ENCODE results near the gene CAPS.

The CAPS gene

DNA sequence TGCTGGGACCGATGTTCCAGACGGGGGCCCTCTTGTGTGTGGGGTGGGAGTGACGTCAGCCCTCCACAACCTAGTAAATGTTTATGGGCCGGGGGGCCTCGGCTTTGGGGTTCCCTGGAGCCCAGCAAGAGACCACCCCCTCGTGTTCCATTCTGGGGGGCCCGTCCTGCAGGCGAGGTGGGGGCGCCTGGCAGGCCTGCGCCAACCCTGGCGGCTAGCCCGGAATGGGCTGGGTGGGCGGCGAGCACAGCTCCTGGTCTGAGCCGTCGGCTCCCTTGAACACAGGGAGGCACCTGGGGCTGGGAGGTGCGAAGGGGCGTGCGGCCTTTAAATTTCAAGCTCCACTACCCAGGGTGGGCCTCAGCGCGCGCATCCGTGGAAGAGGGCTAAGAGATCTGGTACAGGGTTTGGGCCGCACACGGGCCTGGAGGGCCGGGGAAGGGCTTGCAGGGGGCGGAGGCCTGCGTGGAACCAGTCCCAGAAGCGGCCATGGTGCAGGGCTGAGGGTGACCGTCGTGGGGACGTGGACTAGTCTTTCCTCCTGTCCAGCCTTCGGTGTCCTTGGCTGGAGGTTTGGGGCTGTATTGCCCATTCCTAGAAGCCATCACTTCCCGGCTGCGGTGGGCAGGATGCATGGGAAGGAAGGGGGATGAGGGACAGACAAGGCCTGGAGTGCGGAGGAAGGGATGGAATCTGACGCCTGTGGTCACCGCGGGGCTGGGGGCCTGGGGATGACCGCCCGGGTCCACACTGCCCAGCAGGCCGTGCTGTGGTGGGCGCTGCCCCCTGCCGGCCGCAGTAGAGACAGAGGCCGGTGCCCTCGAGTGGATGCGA is 21.9 kb upstream of the CAPS start:
- no peak overlapping the region for H3K27ac ChIP-seq (ENCODE audit: insufficient read depth, low read depth, low read length, poor library complexity, severe bottlenecking)
- no peaks in the 10 kb centered on the region for H3K4me1 ChIP-seq (ENCODE audit: control insufficient read depth, insufficient read depth, low read length)
- no peaks in the 10 kb centered on the region for H3K9me3 ChIP-seq (ENCODE audit: control insufficient read depth, low read length)
- no peaks in the 10 kb centered on the region for H3K27me3 ChIP-seq (ENCODE audit: control insufficient read depth, insufficient read depth, low read length, poor library complexity, severe bottlenecking)
- 49 to 50% methylated on average over 48 of the region's 48 CpGs for WGBS, 2 experiments
- H3K4me3 ChIP-seq (ENCODE audit: insufficient read depth, low read depth, low read length) = no peak overlapping the region
- H3K36me3 ChIP-seq (ENCODE audit: control insufficient read depth, insufficient read depth, low read length) = peaks cover 5% of the 10 kb centered on the region

GRCh38 chr19:5892772-5893275 is 21.2 kb upstream of the CAPS start:
- Histone ChIP-seq H3K4me1 (ENCODE audit: control insufficient read depth, insufficient read depth, low read length) (no peaks in the 10 kb centered on the region), H3K27me3 (ENCODE audit: control insufficient read depth, insufficient read depth, low read length, poor library complexity, severe bottlenecking) (no peaks in the 10 kb centered on the region), H3K4me3 (ENCODE audit: insufficient read depth, low read depth, low read length) (no peak overlapping the region), H3K9me3 (ENCODE audit: control insufficient read depth, low read length) (no peaks in the 10 kb centered on the region), H3K36me3 (ENCODE audit: control insufficient read depth, insufficient read depth, low read length) (peaks cover 5% of the 10 kb centered on the region), H3K27ac (ENCODE audit: insufficient read depth, low read depth, low read length, poor library complexity, severe bottlenecking) (no peak overlapping the region)
- WGBS, 2 experiments = 72 to 77% methylated on average over 15 of the region's 15 CpGs

DNA sequence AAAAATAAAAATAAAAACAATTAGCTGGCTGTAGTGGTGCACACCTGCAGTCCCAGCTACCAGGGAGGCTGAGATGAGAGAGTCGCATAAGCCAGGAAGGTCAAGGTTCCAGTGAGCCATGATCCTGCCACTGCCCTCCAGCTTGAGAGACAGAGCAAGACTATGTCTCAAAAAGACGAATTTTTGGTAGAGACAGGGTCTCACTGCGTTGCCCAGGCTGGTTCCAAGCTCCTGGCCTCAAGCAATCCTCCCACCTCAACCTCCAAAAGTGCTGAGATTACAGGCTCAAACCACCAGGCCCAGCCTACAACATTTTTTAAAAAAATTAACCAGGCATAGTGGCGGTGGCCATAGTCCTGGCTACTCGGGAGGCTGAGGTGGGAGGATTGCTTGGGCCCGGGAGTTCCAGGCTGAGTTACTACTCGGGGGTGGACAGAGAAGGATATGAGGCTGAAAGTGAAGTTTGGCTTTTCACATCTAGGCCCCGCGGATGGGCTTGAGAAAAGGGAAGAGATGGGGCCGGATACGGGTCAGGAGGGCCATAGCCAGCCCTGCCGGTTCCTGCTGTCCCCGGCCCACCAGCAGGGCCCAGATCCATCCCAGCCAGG is 20.7 kb upstream of the CAPS start:
- no peaks in the 10 kb centered on the region for H3K9me3 ChIP-seq (ENCODE audit: control insufficient read depth, low read length)
- no peak overlapping the region for H3K4me3 ChIP-seq (ENCODE audit: insufficient read depth, low read depth, low read length)
- no peaks in the 10 kb centered on the region for H3K4me1 ChIP-seq (ENCODE audit: control insufficient read depth, insufficient read depth, low read length)
- WGBS, 2 experiments = 86% methylated on average over 13 of the region's 13 CpGs
- H3K27ac ChIP-seq (ENCODE audit: insufficient read depth, low read depth, low read length, poor library complexity, severe bottlenecking) = no peak overlapping the region
- H3K36me3 ChIP-seq (ENCODE audit: control insufficient read depth, insufficient read depth, low read length) = peaks cover 5% of the 10 kb centered on the region
- H3K27me3 ChIP-seq (ENCODE audit: control insufficient read depth, insufficient read depth, low read length, poor library complexity, severe bottlenecking) = no peaks in the 10 kb centered on the region

GRCh38 chr19:5893907-5894703 is 19.9 kb upstream of the CAPS start:
- 93 to 95% methylated on average over 28 of the region's 28 CpGs for WGBS, 2 experiments
- Histone ChIP-seq H3K4me1 (ENCODE audit: control insufficient read depth, insufficient read depth, low read length) (no peaks in the 10 kb centered on the region), H3K4me3 (ENCODE audit: insufficient read depth, low read depth, low read length) (no peak overlapping the region), H3K27me3 (ENCODE audit: control insufficient read depth, insufficient read depth, low read length, poor library complexity, severe bottlenecking) (no peaks in the 10 kb centered on the region), H3K36me3 (ENCODE audit: control insufficient read depth, insufficient read depth, low read length) (peaks cover 5% of the 10 kb centered on the region), H3K9me3 (ENCODE audit: control insufficient read depth, low read length) (no peaks in the 10 kb centered on the region), H3K27ac (ENCODE audit: insufficient read depth, low read depth, low read length, poor library complexity, severe bottlenecking) (no peak overlapping the region)

DNA sequence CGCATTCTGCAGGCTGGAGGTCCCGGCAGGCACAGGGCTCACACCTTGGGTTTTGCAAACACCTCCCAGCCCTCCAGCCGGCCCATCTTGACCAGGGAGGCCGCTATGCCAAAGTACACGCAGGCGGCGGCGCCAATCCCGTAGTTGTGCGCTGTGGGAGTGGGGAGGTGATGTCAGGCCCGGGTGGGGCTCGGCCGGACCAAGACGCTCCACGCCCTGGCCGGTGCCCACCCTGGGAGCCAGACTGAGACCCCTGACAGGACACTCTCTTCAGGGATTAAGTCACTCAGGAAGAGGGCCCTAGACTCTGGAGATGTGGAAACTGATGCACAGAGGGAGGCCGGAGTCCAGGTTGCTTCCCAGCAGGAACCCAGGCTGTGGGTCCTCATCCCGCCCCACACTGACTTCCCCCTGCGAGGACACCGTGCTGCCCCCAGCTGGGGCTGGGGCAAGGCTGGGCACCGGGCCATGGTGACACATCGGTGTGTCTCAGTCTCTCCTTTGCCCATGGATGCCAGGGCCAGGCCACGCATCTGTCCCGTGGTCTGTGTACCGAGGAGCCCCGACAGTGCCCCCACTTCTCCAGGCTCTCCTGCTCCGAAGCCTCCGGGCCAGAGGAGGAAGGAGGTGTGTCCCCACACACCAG is 19.2 kb upstream of the CAPS start:
- WGBS, 2 experiments = 95% methylated on average over 28 of the region's 28 CpGs
- Histone ChIP-seq H3K27me3 (ENCODE audit: control insufficient read depth, insufficient read depth, low read length, poor library complexity, severe bottlenecking) (no peaks in the 10 kb centered on the region), H3K9me3 (ENCODE audit: control insufficient read depth, low read length) (no peaks in the 10 kb centered on the region), H3K36me3 (ENCODE audit: control insufficient read depth, insufficient read depth, low read length) (peaks cover 6% of the 10 kb centered on the region), H3K27ac (ENCODE audit: insufficient read depth, low read depth, low read length, poor library complexity, severe bottlenecking) (no peak overlapping the region), H3K4me3 (ENCODE audit: insufficient read depth, low read depth, low read length) (no peak overlapping the region), H3K4me1 (ENCODE audit: control insufficient read depth, insufficient read depth, low read length) (no peaks in the 10 kb centered on the region)

DNA sequence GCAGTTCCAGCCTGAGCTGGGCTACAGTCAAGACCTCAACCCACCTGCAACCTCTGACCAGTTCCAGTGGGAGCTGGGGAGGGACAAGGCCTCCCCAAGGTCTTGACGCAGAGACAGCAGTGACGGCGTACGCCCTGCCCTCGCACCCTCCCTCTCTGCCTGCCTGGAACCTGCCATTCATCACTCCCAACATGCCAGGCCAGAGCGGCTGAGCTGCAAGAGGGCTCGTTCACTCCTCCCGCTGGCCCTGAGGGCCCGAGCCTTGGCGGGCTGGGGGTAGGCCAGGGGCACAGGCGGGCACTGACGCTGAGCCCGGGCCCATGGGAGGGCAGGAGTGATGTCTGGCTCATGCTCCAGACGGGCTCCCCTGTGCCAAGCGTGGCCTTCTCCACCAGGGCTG is 18.6 kb upstream of the CAPS start:
- Histone ChIP-seq H3K4me3 (ENCODE audit: insufficient read depth, low read depth, low read length) (no peak overlapping the region), H3K27me3 (ENCODE audit: control insufficient read depth, insufficient read depth, low read length, poor library complexity, severe bottlenecking) (no peaks in the 10 kb centered on the region), H3K36me3 (ENCODE audit: control insufficient read depth, insufficient read depth, low read length) (peaks cover 11% of the 10 kb centered on the region), H3K27ac (ENCODE audit: insufficient read depth, low read depth, low read length, poor library complexity, severe bottlenecking) (no peak overlapping the region), H3K4me1 (ENCODE audit: control insufficient read depth, insufficient read depth, low read length) (no peaks in the 10 kb centered on the region), H3K9me3 (ENCODE audit: control insufficient read depth, low read length) (no peaks in the 10 kb centered on the region)
- WGBS, 2 experiments = 83 to 86% methylated on average over 15 of the region's 15 CpGs

- Histone ChIP-seq H3K4me1 (ENCODE audit: control insufficient read depth, insufficient read depth, low read length) (no peaks in the 10 kb centered on the region), H3K36me3 (ENCODE audit: control insufficient read depth, insufficient read depth, low read length) (peaks cover 11% of the 10 kb centered on the region), H3K27me3 (ENCODE audit: control insufficient read depth, insufficient read depth, low read length, poor library complexity, severe bottlenecking) (no peaks in the 10 kb centered on the region), H3K27ac (ENCODE audit: insufficient read depth, low read depth, low read length, poor library complexity, severe bottlenecking) (no peak overlapping the region), H3K9me3 (ENCODE audit: control insufficient read depth, low read length) (no peaks in the 10 kb centered on the region), H3K4me3 (ENCODE audit: insufficient read depth, low read depth, low read length) (no peak overlapping the region)
- 93 to 96% methylated on average over 8 of the region's 8 CpGs for WGBS, 2 experiments
These were observed 18.2 kb upstream of the CAPS start for GRCh38 chr19:5895890-5896289.

DNA sequence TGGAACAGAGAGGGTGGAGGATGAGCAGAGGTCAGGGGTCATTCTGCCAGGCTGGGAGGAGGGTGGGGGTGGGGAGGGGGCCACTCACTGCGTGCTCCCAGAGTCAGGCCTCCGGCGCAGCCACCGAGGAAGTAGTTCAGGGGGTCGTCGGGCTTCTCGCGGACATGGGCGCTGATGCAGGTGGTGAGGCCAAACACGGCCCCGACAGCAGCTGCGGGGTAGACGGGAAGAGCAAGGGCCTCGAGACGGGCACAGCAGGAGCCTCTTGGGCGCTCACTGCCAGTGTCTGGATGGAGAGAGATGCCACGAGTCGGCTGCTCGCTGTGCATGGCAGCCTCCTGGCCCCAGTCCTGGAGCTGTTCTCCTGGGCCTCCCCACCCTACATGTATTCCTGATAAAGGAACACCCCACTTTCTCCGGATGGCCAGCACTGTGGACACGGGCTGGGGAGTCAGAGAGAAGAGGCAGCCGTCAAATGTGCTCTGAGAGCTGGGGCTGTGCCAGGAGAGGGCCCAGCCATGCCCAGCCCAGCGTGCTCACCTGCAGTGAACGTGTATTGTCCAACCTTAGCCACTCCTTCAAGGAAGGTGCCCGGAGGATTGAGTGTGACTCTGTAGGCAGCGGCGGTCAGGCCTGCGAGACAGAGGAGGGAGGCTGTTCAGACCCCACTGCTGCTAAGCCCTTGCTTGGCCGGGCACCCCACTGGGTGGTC is 17.5 kb upstream of the CAPS start:
- Histone ChIP-seq H3K27ac (ENCODE audit: insufficient read depth, low read depth, low read length, poor library complexity, severe bottlenecking) (no peak overlapping the region), H3K36me3 (ENCODE audit: control insufficient read depth, insufficient read depth, low read length) (peaks cover 11% of the 10 kb centered on the region), H3K9me3 (ENCODE audit: control insufficient read depth, low read length) (no peaks in the 10 kb centered on the region), H3K4me1 (ENCODE audit: control insufficient read depth, insufficient read depth, low read length) (no peaks in the 10 kb centered on the region), H3K27me3 (ENCODE audit: control insufficient read depth, insufficient read depth, low read length, poor library complexity, severe bottlenecking) (no peaks in the 10 kb centered on the region), H3K4me3 (ENCODE audit: insufficient read depth, low read depth, low read length) (no peak overlapping the region)
- WGBS, 2 experiments = 93 to 94% methylated on average over 29 of the region's 29 CpGs

- Histone ChIP-seq H3K4me3 (ENCODE audit: insufficient read depth, low read depth, low read length) (no peak overlapping the region), H3K36me3 (ENCODE audit: control insufficient read depth, insufficient read depth, low read length) (peaks cover 11% of the 10 kb centered on the region), H3K9me3 (ENCODE audit: control insufficient read depth, low read length) (no peaks in the 10 kb centered on the region), H3K4me1 (ENCODE audit: control insufficient read depth, insufficient read depth, low read length) (no peaks in the 10 kb centered on the region), H3K27ac (ENCODE audit: insufficient read depth, low read depth, low read length, poor library complexity, severe bottlenecking) (no peak overlapping the region), H3K27me3 (ENCODE audit: control insufficient read depth, insufficient read depth, low read length, poor library complexity, severe bottlenecking) (no peaks in the 10 kb centered on the region)
- WGBS, 2 experiments = 92 to 94% methylated on average over 30 of the region's 30 CpGs
These were observed 16.7 kb upstream of the CAPS start for GRCh38 chr19:5897189-5897969.
